Activated T-helper 2 cell treated with anti-CD3 and anti-CD28 coated beads, Interferon-gamma antibody, Interleukin-2, Interleukin-4, amounts not matched to agents 10 μg/mL and 5 μg/mL and 100 μg/mL, durations not matched to agents 14 hours and 24 hours and 36 hours (primary cell): Measurements from ENCODE around the gene DAPK1. TPM values are rescaled to one million over a fixed set of nuclear protein-coding genes. Genes with fewer than 3 reads are reported as not detected.

ENCODE experiments used
- DNase-seq: peaks from one replicate; pipeline ENCODE4 v3.0.0; 2021; ENCODE audit warnings: low spot score
- H3K27ac Mint-ChIP-seq: one replicate; pipeline ENCODE4 v1.8.0; 2021; ENCODE audit warnings: mixed read lengths
- H3K27me3 Mint-ChIP-seq: one replicate; pipeline ENCODE4 v1.8.0; 2021; ENCODE audit warnings: low read depth, mixed read lengths
- H3K36me3 Mint-ChIP-seq: one replicate; pipeline ENCODE4 v1.8.0; 2021; ENCODE audit warnings: low read depth, mixed read lengths
- H3K4me1 Mint-ChIP-seq: one replicate; pipeline ENCODE4 v1.8.0; 2021; ENCODE audit warnings: low read depth, mixed read lengths
- H3K4me3 Mint-ChIP-seq: one replicate; pipeline ENCODE4 v1.8.0; 2021; ENCODE audit warnings: low read depth, mild to moderate bottlenecking, moderate library complexity, mixed read lengths
- H3K9me3 Mint-ChIP-seq: one replicate; pipeline ENCODE4 v1.8.0; 2021; ENCODE audit warnings: mixed read lengths
- intact Hi-C: fragments of 100-400 bp; cut with micrococcal nuclease; formaldehyde crosslinking; loops from one replicate; pipeline ENCODE4 v1.15.1; 2023
- total RNA-seq: library from RNA; stranded (reverse); gene quantifications from 2 replicates; pipeline ENCODE4 v1.2.3, GENCODE V29; 2022

Gene DAPK1
- total RNA-seq, 1 donor from 2014 or later: 39.1 TPM

GRCh38 chr9:87610200-87611155, 112.8 kb downstream of the DAPK1 start:
- Mint-ChIP-seq H3K36me3 (peaks cover 3% of the 10 kb centered on the region), H3K27ac (no peak overlapping the region), H3K4me1 (peaks cover 5% of the 10 kb centered on the region), H3K4me3 (no peak overlapping the region), H3K27me3 (peaks cover 3% of the 10 kb centered on the region), H3K9me3 (peaks cover 7% of the 10 kb centered on the region)
- intact Hi-C loops: no loop called here
- no peak for DNase-seq

GRCh38 chr9:87611776-87612175, 114.1 kb downstream of the DAPK1 start:
- no peaks in the 10 kb centered on the region for H3K27me3 Mint-ChIP-seq
- no peak for DNase-seq
- intact Hi-C loops: no loop called here
- H3K27ac Mint-ChIP-seq: no peak overlapping the region
- peaks cover 7% of the 10 kb centered on the region for H3K9me3 Mint-ChIP-seq
- no peak overlapping the region for H3K4me3 Mint-ChIP-seq
- peaks cover 3% of the 10 kb centered on the region for H3K36me3 Mint-ChIP-seq
- H3K4me1 Mint-ChIP-seq: peaks cover 3% of the 10 kb centered on the region

- Mint-ChIP-seq H3K27ac (no peak overlapping the region), H3K9me3 (peaks cover 6% of the 10 kb centered on the region), H3K4me1 (peaks cover 3% of the 10 kb centered on the region), H3K4me3 (no peak overlapping the region), H3K36me3 (peaks cover 3% of the 10 kb centered on the region), H3K27me3 (no peaks in the 10 kb centered on the region)
- intact Hi-C loops: no loop called here
- no peak for DNase-seq
These were observed 114.9 kb downstream of the DAPK1 start for GRCh38 chr9:87612536-87612935.

GRCh38 chr9:87613265-87614111, 115.8 kb downstream of the DAPK1 start:
- Mint-ChIP-seq H3K4me1 (peaks cover 3% of the 10 kb centered on the region), H3K27ac (no peak overlapping the region), H3K27me3 (no peaks in the 10 kb centered on the region), H3K4me3 (no peak overlapping the region), H3K36me3 (no peaks in the 10 kb centered on the region), H3K9me3 (no peaks in the 10 kb centered on the region)
- DNase-seq: no peak
- intact Hi-C loops: no loop called here

GRCh38 chr9:87614397-87614796, 116.7 kb downstream of the DAPK1 start:
- no peak for DNase-seq
- no peaks in the 10 kb centered on the region for H3K36me3 Mint-ChIP-seq
- no peak overlapping the region for H3K27ac Mint-ChIP-seq
- intact Hi-C loops: no loop called here
- H3K4me1 Mint-ChIP-seq: peaks cover 3% of the 10 kb centered on the region
- no peak overlapping the region for H3K4me3 Mint-ChIP-seq
- no peaks in the 10 kb centered on the region for H3K9me3 Mint-ChIP-seq
- no peaks in the 10 kb centered on the region for H3K27me3 Mint-ChIP-seq

- Mint-ChIP-seq H3K36me3 (no peaks in the 10 kb centered on the region), H3K4me1 (peaks cover 3% of the 10 kb centered on the region), H3K9me3 (no peaks in the 10 kb centered on the region), H3K27ac (no peak overlapping the region), H3K27me3 (no peaks in the 10 kb centered on the region), H3K4me3 (no peak overlapping the region)
- intact Hi-C loops: no loop called here
- no peak for DNase-seq
These were observed 117.5 kb downstream of the DAPK1 start for GRCh38 chr9:87615136-87615535.

GRCh38 chr9:87615547-87616148, 118.0 kb downstream of the DAPK1 start:
- intact Hi-C loops: no loop called here
- peaks cover 3% of the 10 kb centered on the region for H3K4me1 Mint-ChIP-seq

GRCh38 chr9:87618226-87618625, 120.6 kb downstream of the DAPK1 start:
- intact Hi-C loops: no loop called here
- no peak for DNase-seq
- H3K36me3 Mint-ChIP-seq: no peaks in the 10 kb centered on the region
- H3K4me3 Mint-ChIP-seq: no peak overlapping the region
- peaks cover 3% of the 10 kb centered on the region for H3K4me1 Mint-ChIP-seq
- no peaks in the 10 kb centered on the region for H3K27me3 Mint-ChIP-seq
- H3K27ac Mint-ChIP-seq: no peak overlapping the region
- H3K9me3 Mint-ChIP-seq: no peaks in the 10 kb centered on the region

More at GRCh38 chr9:87615547-87616148, 118.0 kb downstream of the DAPK1 start:
- Mint-ChIP-seq H3K36me3 (no peaks in the 10 kb centered on the region), H3K27me3 (no peaks in the 10 kb centered on the region), H3K4me3 (no peak overlapping the region), H3K27ac (no peak overlapping the region), H3K9me3 (no peaks in the 10 kb centered on the region)
- DNase-seq: no peak

GRCh38 chr9:87618931-87619330, 121.3 kb downstream of the DAPK1 start:
- no peak for DNase-seq
- Mint-ChIP-seq H3K27me3 (no peaks in the 10 kb centered on the region), H3K36me3 (no peaks in the 10 kb centered on the region), H3K9me3 (no peaks in the 10 kb centered on the region), H3K4me1 (peaks cover 3% of the 10 kb centered on the region), H3K27ac (no peak overlapping the region), H3K4me3 (no peak overlapping the region)
- intact Hi-C loops: no loop called here

- DNase-seq: no peak
- intact Hi-C loops: no loop called here
These were observed 121.7 kb downstream of the DAPK1 start for GRCh38 chr9:87619346-87619745.

GRCh38 chr9:87620731-87621322, 123.2 kb downstream of the DAPK1 start:
- no peaks in the 10 kb centered on the region for H3K36me3 Mint-ChIP-seq
- intact Hi-C loops: no loop called here
- no peaks in the 10 kb centered on the region for H3K9me3 Mint-ChIP-seq
- H3K27me3 Mint-ChIP-seq: no peaks in the 10 kb centered on the region
- no peak overlapping the region for H3K4me3 Mint-ChIP-seq
- no peak overlapping the region for H3K27ac Mint-ChIP-seq
- DNase-seq: no peak
- no peaks in the 10 kb centered on the region for H3K4me1 Mint-ChIP-seq

More at GRCh38 chr9:87619346-87619745, 121.7 kb downstream of the DAPK1 start:
- no peak overlapping the region for H3K4me3 Mint-ChIP-seq
- no peaks in the 10 kb centered on the region for H3K9me3 Mint-ChIP-seq
- peaks cover 1% of the 10 kb centered on the region for H3K4me1 Mint-ChIP-seq
- no peak overlapping the region for H3K27ac Mint-ChIP-seq
- H3K27me3 Mint-ChIP-seq: no peaks in the 10 kb centered on the region
- H3K36me3 Mint-ChIP-seq: no peaks in the 10 kb centered on the region

- no peak overlapping the region for H3K4me3 Mint-ChIP-seq
- DNase-seq: no peak
- no peaks in the 10 kb centered on the region for H3K27me3 Mint-ChIP-seq
- H3K27ac Mint-ChIP-seq: no peak overlapping the region
- no peaks in the 10 kb centered on the region for H3K4me1 Mint-ChIP-seq
- no peaks in the 10 kb centered on the region for H3K9me3 Mint-ChIP-seq
- intact Hi-C loops: no loop called here
- H3K36me3 Mint-ChIP-seq: no peaks in the 10 kb centered on the region
These were observed 124.4 kb downstream of the DAPK1 start for GRCh38 chr9:87622098-87622497.
